H1 (cell line): ENCODE measurements around the gene SCAPER. TPM values are rescaled to one million over a fixed set of nuclear protein-coding genes. Genes with fewer than 3 reads are reported as not detected.

Experiments used
- CTCF ChIA-PET: fragments of 300-600 bp; sonication (Branson Sonifier 250); formaldehyde crosslinking; loops from one replicate; lab custom pipeline; 2021; ENCODE audit not compliant: partially characterized antibody; lab: Charles Lee
- POLR2A ChIA-PET: fragments of 300-600 bp; sonication (Branson Sonifier 250); formaldehyde crosslinking; loops from one replicate; lab custom pipeline; 2021; ENCODE audit warnings: inconsistent platforms; ENCODE audit not compliant: partially characterized antibody; lab: Charles Lee
- DNase-seq, 2 experiments: peaks; one replicate each; pipeline versions ENCODE4 v3.0.0 to v3.0.0-alpha.2; 2010 to 2022; ENCODE audit warnings: low spot score in 2 of 2, low read depth in 1 of 2, mixed read lengths in 1 of 2
- FAIRE-seq: peaks from 2 replicates; lab custom pipeline; 2011; peaks lifted over from hg19 to GRCh38; lab: Jason Lieb, UNC
- H2AFZ ChIP-seq: 2 replicates; pipeline ENCODE4 v1.8.1; 2012; ENCODE audit warnings: low read length, inconsistent platforms
- H2AK5ac ChIP-seq: 2 replicates; pipeline ENCODE4 v1.6.1; 2013; ENCODE audit warnings: low read depth, low read length
- H2BK120ac ChIP-seq: replicated peaks from 2 replicates; pipeline ENCODE3; 2013; ENCODE audit warnings: low read depth, low read length, inconsistent platforms
- H2BK12ac ChIP-seq: 2 replicates; pipeline ENCODE4 v1.6.1; 2013; ENCODE audit warnings: low read depth, low read length
- H2BK15ac ChIP-seq: 2 replicates; pipeline ENCODE4 v1.6.1; 2013; ENCODE audit warnings: low read length
- H2BK20ac ChIP-seq: 2 replicates; pipeline ENCODE4 v1.6.1; 2013; ENCODE audit warnings: low read length
- H2BK5ac ChIP-seq: 2 replicates; pipeline ENCODE4 v1.6.1; 2013; ENCODE audit warnings: low read depth, low read length
- H3K14ac ChIP-seq: 2 replicates; pipeline ENCODE4 v1.6.1; 2013; ENCODE audit warnings: inconsistent platforms; ENCODE audit not compliant: insufficient read length
- H3K18ac ChIP-seq: 2 replicates; pipeline ENCODE4 v1.6.1; 2013; ENCODE audit warnings: low read length; ENCODE audit errors: extremely low read depth
- H3K23ac ChIP-seq: 2 replicates; pipeline ENCODE4 v1.6.1; 2013; ENCODE audit warnings: inconsistent platforms; ENCODE audit not compliant: insufficient read length
- H3K23me2 ChIP-seq: 2 replicates; pipeline ENCODE4 v1.6.1; 2013; ENCODE audit warnings: low read depth, low read length
- H3K27ac ChIP-seq: 2 replicates; pipeline ENCODE4 v1.6.1; 2011; ENCODE audit warnings: low read depth, low read length, inconsistent platforms
- H3K27me3 ChIP-seq, 4 experiments: replicated peaks in 1 of 4; 1 replicate in 1 of 4; 2 replicates in 3 of 4; pipeline versions ENCODE4 v1.6.1 to v1.8.1; 2011 to 2013; ENCODE audit warnings: low read length in 3 of 4, mild to moderate bottlenecking in 3 of 4, inconsistent platforms in 2 of 4, mixed read lengths in 2 of 4, moderate library complexity in 1 of 4; ENCODE audit not compliant: control insufficient read depth in 3 of 4, insufficient read depth in 3 of 4; ENCODE audit errors: extremely low read depth in 1 of 4
- H3K36me3 ChIP-seq, 4 experiments: 2 replicates each; pipeline versions ENCODE4 v1.6.1 to v1.8.1; 2011 to 2013; ENCODE audit warnings: mild to moderate bottlenecking in 4 of 4, low read length in 3 of 4, moderate library complexity in 2 of 4, control low read depth in 1 of 4, inconsistent platforms in 1 of 4; ENCODE audit not compliant: insufficient read depth in 4 of 4, control insufficient read depth in 2 of 4
- H3K4ac ChIP-seq: replicated peaks from 2 replicates; pipeline ENCODE3; 2013; ENCODE audit warnings: low read length, low read depth, mixed read lengths, inconsistent platforms; ENCODE audit not compliant: insufficient read length
- H3K4me1 ChIP-seq, 4 experiments: replicated peaks in 1 of 4; 1 replicate in 1 of 4; 2 replicates in 3 of 4; pipeline versions ENCODE4 v1.6.1 to v1.8.1; 2011 to 2013; ENCODE audit warnings: low read length in 3 of 4, inconsistent platforms in 2 of 4, mixed read lengths in 1 of 4; ENCODE audit not compliant: insufficient read depth in 4 of 4, control insufficient read depth in 3 of 4
- H3K4me2 ChIP-seq, 2 experiments: 2 replicates each; pipeline versions ENCODE4 v1.6.1 to v1.8.1; 2011 to 2013; ENCODE audit warnings: low read depth in 2 of 2, low read length in 2 of 2, control low read depth in 1 of 2, inconsistent platforms in 1 of 2, mild to moderate bottlenecking in 1 of 2; ENCODE audit not compliant: insufficient read depth in 1 of 2
- H3K4me3 ChIP-seq, 4 experiments: fragments of 200-600, 300-600 bp in 1 of 4; sonication (generic), shearing (Covaris generic), sonication (Bioruptor Twin) in 1 of 4; 2 replicates each; pipeline versions ENCODE4 v1.5.1 to v1.8.1; 2011 to 2016; ENCODE audit warnings: low read length in 4 of 4, low read depth in 3 of 4, control low read depth in 2 of 4, inconsistent platforms in 2 of 4, mild to moderate bottlenecking in 2 of 4, mixed read lengths in 1 of 4, moderate library complexity in 1 of 4; ENCODE audit not compliant: insufficient read depth in 2 of 4; ENCODE audit errors: extremely low read depth in 1 of 4
- H3K56ac ChIP-seq: replicated peaks from 2 replicates; pipeline ENCODE3; 2013; ENCODE audit warnings: low read depth, mild to moderate bottlenecking, mixed read lengths, low read length, inconsistent platforms; ENCODE audit not compliant: insufficient read length
- H3K79me1 ChIP-seq: 2 replicates; pipeline ENCODE4 v1.6.1; 2013; ENCODE audit warnings: low read depth, low read length, control low read depth
- H3K79me2 ChIP-seq, 2 experiments: 2 replicates each; pipeline versions ENCODE4 v1.6.1 to v1.8.1; 2012 to 2013; ENCODE audit warnings: low read length in 2 of 2, mild to moderate bottlenecking in 2 of 2, inconsistent platforms in 1 of 2; ENCODE audit not compliant: insufficient read depth in 2 of 2, control insufficient read depth in 1 of 2
- H3K9ac ChIP-seq, 4 experiments: replicated peaks in 1 of 4; 1 replicate in 1 of 4; 2 replicates in 3 of 4; pipeline versions ENCODE4 v1.6.1 to v1.8.1; 2011 to 2013; ENCODE audit warnings: low read depth in 3 of 4, low read length in 3 of 4, control low read depth in 2 of 4, mild to moderate bottlenecking in 2 of 4, moderate library complexity in 2 of 4, inconsistent platforms in 1 of 4; ENCODE audit errors: extremely low read depth in 1 of 4
- H3K9me3 ChIP-seq, 2 experiments: 2 replicates each; pipeline versions ENCODE4 v1.6.1 to v1.8.1; 2012 to 2013; ENCODE audit warnings: mild to moderate bottlenecking in 2 of 2, moderate library complexity in 2 of 2, control low read depth in 1 of 2, inconsistent platforms in 1 of 2, low read depth in 1 of 2, low read length in 1 of 2, mixed read lengths in 1 of 2; ENCODE audit not compliant: insufficient read depth in 2 of 2
- H4K20me1 ChIP-seq, 2 experiments: replicated peaks in 1 of 2; 2 replicates each; pipeline versions ENCODE3 to v1.8.1; 2011 to 2013; ENCODE audit warnings: inconsistent platforms in 2 of 2, low read length in 2 of 2, mild to moderate bottlenecking in 1 of 2; ENCODE audit not compliant: insufficient read depth in 2 of 2, control insufficient read depth in 1 of 2
- H4K5ac ChIP-seq: 2 replicates; pipeline ENCODE4 v1.6.1; 2013; ENCODE audit warnings: low read length, low read depth, mixed read lengths, inconsistent platforms; ENCODE audit not compliant: insufficient read length
- H4K8ac ChIP-seq: 2 replicates; pipeline ENCODE4 v1.8.0; 2013; ENCODE audit warnings: mild to moderate bottlenecking, moderate library complexity, low read length, inconsistent platforms; ENCODE audit not compliant: insufficient read depth; ENCODE audit errors: extremely low read depth
- H4K91ac ChIP-seq: replicated peaks from 2 replicates; pipeline ENCODE3; 2013; ENCODE audit warnings: low read length, mixed read lengths, inconsistent platforms; ENCODE audit not compliant: insufficient read length
- BRCA1 ChIP-seq: IDR thresholded peaks from 2 replicates; pipeline ENCODE4 v1.6.1; 2012; ENCODE audit warnings: low read depth, low read length, improper control_type of control experiment
- CREB1 ChIP-seq: IDR thresholded peaks from 2 replicates; pipeline ENCODE4 v1.6.1; 2012; ENCODE audit warnings: inconsistent platforms
- EGR1 ChIP-seq: IDR thresholded peaks from 2 replicates; pipeline ENCODE4 v1.6.1; 2011; ENCODE audit warnings: low read depth, low read length, borderline replicate concordance
- GTF2F1 ChIP-seq: IDR thresholded peaks from 2 replicates; pipeline ENCODE4 v1.6.1; 2012; ENCODE audit warnings: low read depth, low read length, improper control_type of control experiment, borderline replicate concordance
- KDM5A ChIP-seq: fragments of 200-600 bp; IDR thresholded peaks from 2 replicates; pipeline ENCODE4 v1.7.1; 2012; ENCODE audit warnings: mild to moderate bottlenecking, low read length, inconsistent platforms, mixed read lengths
- RAD21 ChIP-seq, 2 experiments: IDR thresholded peaks in 1 of 2; conservative IDR thresholded peaks in 1 of 2; 2 replicates each; pipeline ENCODE4 v1.6.1; 2011; ENCODE audit warnings: low read depth in 2 of 2, low read length in 2 of 2, improper control_type of control experiment in 1 of 2, inconsistent platforms in 1 of 2, mild to moderate bottlenecking in 1 of 2, moderate library complexity in 1 of 2
- RNF2 ChIP-seq: fragments of 200-900, 300-1000 bp; sonication (generic); IDR thresholded peaks from 2 replicates; pipeline ENCODE4 v1.7.1; 2016; ENCODE audit warnings: borderline replicate concordance, low read depth, mild to moderate bottlenecking, antibody characterized with exemption, low read length; ENCODE audit not compliant: poor library complexity, severe bottlenecking; ENCODE audit errors: missing control alignments
- WGBS, 2 experiments: shearing (Covaris generic) in 1 of 2; methylation state at CpG; one replicate each; pipeline versions ENCODE4 v1.1.6 to v1.1.7; 2013 to 2015; ENCODE audit warnings: low lambda C conversion rate in 2 of 2, mixed read lengths in 2 of 2, inconsistent platforms in 1 of 2, low coverage in 1 of 2, missing lambda C conversion rate in 1 of 2; ENCODE audit not compliant: insufficient replicate concordance in 2 of 2, insufficient coverage in 1 of 2, insufficient read length in 1 of 2; ENCODE audit errors: extremely low coverage in 1 of 2, missing lambda C conversion rate in 1 of 2; 5-methylcytosine and 5-hydroxymethylcytosine counted together
- polyA plus RNA-seq, 7 experiments: library from polyadenylated mRNA; depleted of rRNA in 3 of 7; stranded (reverse) in 5 of 7; unstranded in 2 of 7; fragments of >200 nt in 5 of 7; fragments of 200-250 nt in 2 of 7; gene quantifications; 1 replicate in 5 of 7; 2 replicates in 1 of 7; 4 replicates in 1 of 7; pipeline versions ENCODE4 v1.2.1 to v1.2.3, GENCODE V29; 2011 to 2013; ENCODE audit warnings: missing spikeins in 2 of 7, mixed read lengths in 2 of 7
- total RNA-seq: library from RNA; stranded (reverse); fragmentation: NEBNext Ultra II Directional; extraction: Animal tissue kit (Norgen Biotek cat#: 25700); gene quantifications from 2 replicates; pipeline ENCODE4 v1.2.1, GENCODE V29; 2021
- TF ChIP-seq, protein P1 (sequence below): IDR thresholded peaks from 2 replicates; pipeline ENCODE4 v1.6.1; 2011; ENCODE audit warnings: low read depth, mild to moderate bottlenecking, low read length; ENCODE audit not compliant: insufficient read depth
- TF ChIP-seq, protein P2 (sequence below): IDR thresholded peaks from 2 replicates; pipeline ENCODE4 v1.6.1; 2011; ENCODE audit warnings: low read length, improper control_type of control experiment

Gene SCAPER
- total and polyA plus RNA-seq, 2 of the 8 experiments (the other 6 are each of a cell fraction or from before 2014, with no cell fraction given): 1.6 to 6.8 TPM

DNA sequence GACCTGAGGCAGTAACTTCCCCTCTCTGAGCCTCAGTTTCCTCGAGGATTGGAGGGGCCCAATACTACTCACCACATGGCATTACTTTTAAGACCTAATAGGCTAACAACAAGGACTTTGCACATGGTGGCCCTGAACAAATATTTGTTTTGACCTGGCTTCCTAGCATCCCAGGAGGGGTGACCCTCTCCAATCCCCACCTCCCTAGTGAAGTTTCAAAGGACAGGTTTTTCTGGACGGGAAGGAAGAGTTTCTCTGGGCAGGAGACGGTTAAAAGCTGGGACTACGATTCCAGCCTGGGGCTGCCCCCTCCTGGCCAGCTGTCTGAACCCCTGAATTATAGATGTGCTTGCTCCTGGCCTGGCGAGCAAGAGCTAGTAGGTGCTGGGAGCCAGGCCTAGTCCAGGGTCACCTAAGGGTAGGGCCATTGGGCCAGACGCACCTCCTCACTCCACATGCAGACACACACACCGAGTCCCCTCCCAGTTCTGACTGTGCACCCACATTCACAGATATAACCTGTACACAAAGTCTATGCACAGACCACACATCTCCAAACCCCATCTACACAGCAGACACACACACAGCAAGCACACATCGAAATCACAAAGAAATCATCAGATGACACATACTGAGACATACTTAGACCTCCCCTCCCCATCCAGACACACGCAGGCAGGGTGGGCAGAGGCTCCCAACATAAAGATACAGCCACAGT lies 571.3 kb downstream of the SCAPER start:
- Histone ChIP-seq H4K91ac (no peak overlapping the region), H3K79me1 (no peaks in the 10 kb centered on the region), H2BK20ac (peak overlapping the region; percentile 66; the same call in 1 of the 2 replicates), H3K18ac (no peak overlapping the region), H2AFZ (no peak overlapping the region), H3K4me2 (no peak overlapping the region), H2AK5ac (0 out of 2 replicates have a peak overlapping the region, but pooled peaks have one; percentile 71), H4K5ac (no peak overlapping the region), H2BK15ac (0 out of 2 replicates have a peak overlapping the region, but pooled peaks have one; percentile 88), H3K4me1 (peaks cover 0 to 19% (median 9%) of the 10 kb centered on the region in 4 experiments; a peak in 6 of 7 replicates), H3K4ac (no peak overlapping the region), H3K23ac (no peak overlapping the region), H3K27ac (no peak overlapping the region), H3K23me2 (peaks cover 6% of the 10 kb centered on the region; the same call in 1 of the 2 replicates), H2BK12ac (peak overlapping the region; percentile 83), H3K36me3 (peaks cover 0 to 10% (median 0%) of the 10 kb centered on the region in 4 experiments; a peak in 1 of 8 replicates), H2BK5ac (peak overlapping the region; percentile 53; the same call in 1 of the 2 replicates), H3K14ac (no peak overlapping the region), H3K9me3 (no peaks in the 10 kb centered on the region; a peak in 1 of 4 replicates), H3K27me3 (peaks cover 17 to 50% (median 41%) of the 10 kb centered on the region in 4 experiments), H3K9ac (no peak overlapping the region), H4K20me1 (peaks cover 7 to 12% of the 10 kb centered on the region in 2 experiments), H4K8ac (no peak overlapping the region), H3K79me2 (no peaks in the 10 kb centered on the region), H3K56ac (no peak overlapping the region), H3K4me3 (no peak overlapping the region), H2BK120ac (no peak overlapping the region)
- DNase-seq (peak in 1 of 2 experiments; percentile 72), FAIRE-seq (no peak)
- WGBS, 2 experiments: 51% methylated on average over 9 of the region's 9 CpGs; no CpG with 5 or more reads in 1 of the 2 experiments
- CTCF ChIA-PET: interaction anchor here (0.7 to 9.2 kb wide), 23 partner anchors 10 to 459 kb away, joined by 3 to 130 read pairs (median 4); no protein-coding TSS in a partner anchor
- POLR2A ChIA-PET: interaction anchor here (1.0 to 3.1 kb wide), 6 partner anchors 23 to 147 kb away, joined by 3 to 18 read pairs (median 6); partner anchors contain the start of gene ETFA
- TF ChIP-seq, protein P1, sequence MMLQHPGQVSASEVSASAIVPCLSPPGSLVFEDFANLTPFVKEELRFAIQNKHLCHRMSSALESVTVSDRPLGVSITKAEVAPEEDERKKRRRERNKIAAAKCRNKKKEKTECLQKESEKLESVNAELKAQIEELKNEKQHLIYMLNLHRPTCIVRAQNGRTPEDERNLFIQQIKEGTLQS: no peak
- TF ChIP-seq KDM5A (no peak), RAD21 (IDR thresholded peaks at IDR 0.05 in 1 of 2, conservative IDR thresholded peaks at IDR 0.05 in 1 of 2; ENCODE audit: low read depth in 2 of 2, low read length in 2 of 2) (peak; percentile 69 to 80), RNF2 (no peak), GTF2F1 (no peak), EGR1 (no peak), CREB1 (0 out of 2 replicates have a peak, but pooled peaks have one; percentile 27), BRCA1 (no peak)
- TF ChIP-seq, protein P2, sequence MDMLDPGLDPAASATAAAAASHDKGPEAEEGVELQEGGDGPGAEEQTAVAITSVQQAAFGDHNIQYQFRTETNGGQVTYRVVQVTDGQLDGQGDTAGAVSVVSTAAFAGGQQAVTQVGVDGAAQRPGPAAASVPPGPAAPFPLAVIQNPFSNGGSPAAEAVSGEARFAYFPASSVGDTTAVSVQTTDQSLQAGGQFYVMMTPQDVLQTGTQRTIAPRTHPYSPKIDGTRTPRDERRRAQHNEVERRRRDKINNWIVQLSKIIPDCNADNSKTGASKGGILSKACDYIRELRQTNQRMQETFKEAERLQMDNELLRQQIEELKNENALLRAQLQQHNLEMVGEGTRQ: no peak
